MM.1S (cell line): ENCODE data around the gene PER1.

Experiments
- CTCF ChIP-seq: fragments of 300-600 bp; sonication (generic); IDR thresholded peaks from 2 replicates; pipeline ENCODE4 v1.5.1; 2016; ENCODE audit warnings: antibody characterized with exemption, low read length, mixed read lengths
- EZH2phosphoT487 ChIP-seq: fragments of 300-600 bp; sonication (generic); IDR thresholded peaks from 2 replicates; pipeline ENCODE4 v1.6.1; 2018; ENCODE audit warnings: antibody characterized with exemption, low read length

DNA sequence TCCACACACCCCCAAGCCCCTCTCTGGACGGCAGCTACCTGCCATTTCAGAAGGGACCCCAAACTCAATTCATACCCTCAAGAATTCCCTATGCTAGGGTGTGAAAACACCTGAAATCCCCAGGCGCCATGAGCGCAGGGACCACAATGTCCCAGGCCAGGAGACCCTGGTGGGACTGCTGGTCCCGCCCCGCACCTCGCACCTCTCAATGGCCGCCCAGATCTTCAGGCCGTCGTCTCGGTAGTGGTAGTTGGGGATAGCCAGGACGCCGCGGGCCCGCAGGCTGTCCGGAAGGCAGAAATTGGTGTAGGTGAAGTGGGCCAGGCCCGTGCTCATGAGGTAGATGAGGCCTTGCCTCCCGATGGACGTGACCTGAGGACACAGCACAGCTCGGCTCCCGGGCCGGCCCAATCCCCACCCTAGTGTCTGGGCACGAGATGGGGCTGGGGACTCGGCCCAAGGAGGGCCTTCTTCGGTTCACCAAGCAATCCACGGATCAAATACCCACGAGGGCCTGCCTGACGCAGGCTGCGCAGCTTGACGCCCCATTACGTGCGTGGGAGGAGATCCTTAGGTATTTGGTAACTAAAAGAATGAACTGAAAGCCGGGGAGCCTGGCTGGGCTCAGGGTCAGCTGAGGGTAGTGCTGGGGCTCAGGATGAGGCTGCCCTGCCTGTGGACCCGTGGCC lies 43.1 kb downstream of the PER1 start:
- TF ChIP-seq CTCF, result no peak
- TF ChIP-seq EZH2phosphoT487, result no peak
